ENCODE measurements around the gene TOX2.

GRCh38 chr20:43878776-43879175, 35.9 kb upstream of the TOX2 start:
- TF ChIP-seq CTCF (IDR thresholded peaks at IDR 0.05; ENCODE audit: low read depth, low read length) (no peak), MYC (IDR thresholded peaks at IDR 0.05; ENCODE audit: low read depth, low read length) (no peak), POLR2A (IDR thresholded peaks at IDR 0.05; ENCODE audit: extremely low read depth, insufficient read length) (no peak), MAX (IDR thresholded peaks at IDR 0.05; ENCODE audit: low read depth, low read length) (no peak)
